GM18951 (cell line): ENCODE measurements around the gene TXNDC5.
A peak's percentile ranks its signal among the peaks of the same experiment; 100 is the strongest.

Source experiments
- POLR2A ChIP-seq: IDR thresholded peaks from 4 replicates; pipeline ENCODE4 v1.6.1; 2011; ENCODE audit warnings: mild to moderate bottlenecking; ENCODE audit not compliant: insufficient read length, insufficient read depth; ENCODE audit errors: extremely low read depth
- in situ Hi-C: fragments of 300-500 bp; cut with MboI; formaldehyde crosslinking; loops from one replicate; pipeline ENCODE4 v1.12.0; 2022; ENCODE audit warnings: low sequenced_read_pairs, mixed read lengths, inconsistent platforms; ENCODE audit not compliant: unreplicated experiment

TXNDC5 gene

DNA sequence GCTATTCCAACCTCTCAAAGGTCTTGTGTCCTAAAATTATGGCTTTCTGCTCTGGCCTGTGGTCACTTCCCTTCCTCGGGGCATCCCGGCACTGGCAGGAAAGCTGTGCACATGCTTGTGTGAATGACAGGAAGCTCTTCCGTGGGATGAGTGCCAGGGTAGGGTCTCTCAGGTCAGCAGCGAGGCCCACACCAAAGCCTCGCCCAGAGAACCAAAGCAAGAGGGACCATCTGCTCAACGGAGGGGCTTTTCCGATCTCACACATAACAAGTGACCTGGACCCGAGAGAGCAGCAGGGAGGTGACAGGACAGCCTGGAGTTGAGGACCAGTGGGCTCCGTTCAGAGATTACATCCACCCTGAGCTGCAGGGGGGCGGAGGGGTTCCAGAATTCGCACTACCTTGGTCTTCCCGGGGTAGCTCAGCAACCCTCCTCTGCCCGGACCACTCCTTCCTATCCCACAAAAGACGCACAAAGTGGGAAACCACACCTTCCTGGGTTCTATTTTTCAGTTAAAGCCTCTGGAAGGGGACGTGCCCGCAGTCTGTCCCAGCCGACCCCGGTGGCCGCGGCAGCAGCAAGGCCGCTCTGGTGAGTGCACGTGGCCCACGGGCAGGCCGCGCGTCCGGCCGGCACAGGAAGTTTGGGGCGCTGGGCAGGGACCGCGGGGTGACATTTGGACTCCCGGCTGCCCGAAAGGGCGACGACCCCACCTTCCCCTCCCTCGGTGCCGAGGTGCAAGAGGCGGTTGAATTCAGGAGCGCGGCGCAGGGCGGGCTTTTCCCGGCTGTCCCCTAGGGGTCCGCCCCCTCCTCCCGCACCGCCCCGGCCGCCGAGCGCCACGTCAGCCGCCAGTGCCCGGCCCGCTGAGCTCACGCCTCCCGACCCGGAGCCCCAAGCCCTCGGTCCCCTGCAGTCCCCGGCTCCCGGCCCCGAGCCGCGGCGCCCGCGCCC is 988 bp downstream of the TXNDC5 start:
- TF ChIP-seq POLR2A = no peak
- in situ Hi-C loops = no loop called here

DNA sequence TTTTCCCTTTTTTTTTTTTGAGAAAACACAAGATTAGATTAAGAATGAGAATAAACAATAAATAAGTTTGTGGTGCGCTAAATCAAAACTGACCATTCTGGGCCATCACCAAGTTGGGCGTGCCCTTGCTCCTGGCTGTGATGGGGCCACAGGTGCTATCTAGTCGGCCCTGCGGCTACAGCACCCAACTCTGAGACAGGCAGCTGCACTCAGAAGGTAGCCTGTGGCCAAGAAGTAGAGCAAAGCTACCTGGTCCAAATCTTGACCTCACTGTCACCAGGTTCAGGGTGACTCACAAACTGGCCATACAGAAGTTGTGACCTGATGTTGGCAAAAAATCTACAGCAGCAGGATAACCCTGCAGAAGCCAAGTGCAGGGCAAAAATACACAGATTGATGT is 3.4 kb downstream of the TXNDC5 start:
- in situ Hi-C loops = no loop called here
- TF ChIP-seq POLR2A = peak; percentile 9

DNA sequence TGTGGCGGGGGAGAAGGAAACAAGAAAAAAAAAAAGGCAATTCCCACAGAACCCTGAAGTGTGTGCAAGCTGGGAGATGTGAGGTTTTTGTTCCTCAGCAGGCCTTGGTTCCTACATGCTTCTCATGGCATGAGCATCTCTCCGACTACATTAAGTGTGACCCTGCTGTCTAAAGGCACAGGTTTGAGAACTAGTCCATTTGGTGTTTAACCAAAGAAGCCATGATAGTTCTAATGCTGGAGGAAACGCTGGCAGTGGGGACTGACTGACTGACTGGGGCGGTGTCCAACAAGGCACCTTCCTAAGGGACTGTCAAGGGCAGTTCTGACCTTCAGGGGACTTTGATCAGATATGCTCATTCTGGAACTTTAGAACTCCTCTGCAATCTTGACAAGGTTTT is 3.8 kb downstream of the TXNDC5 start:
- no peak for TF ChIP-seq POLR2A
- in situ Hi-C loops = no loop called here

DNA sequence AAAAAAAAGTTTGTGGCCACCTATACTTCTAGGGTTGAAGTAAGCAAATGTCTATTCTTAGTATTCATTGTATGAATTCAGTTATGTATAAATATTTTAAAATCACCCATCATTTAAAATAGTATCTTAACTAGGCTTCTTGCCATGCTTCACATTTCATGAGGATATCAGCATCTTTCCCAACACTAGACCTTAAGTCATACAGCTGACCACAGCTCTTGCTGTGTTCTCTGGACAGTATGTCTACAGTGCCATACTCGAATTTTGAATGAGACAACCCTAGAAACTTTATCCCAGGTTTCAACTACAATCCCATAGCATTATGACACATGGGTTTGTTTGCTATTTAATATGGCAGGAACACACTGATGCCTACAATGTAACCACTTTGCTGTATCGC is 5.2 kb downstream of the TXNDC5 start:
- in situ Hi-C loops = no loop called here
- TF ChIP-seq POLR2A = no peak

DNA sequence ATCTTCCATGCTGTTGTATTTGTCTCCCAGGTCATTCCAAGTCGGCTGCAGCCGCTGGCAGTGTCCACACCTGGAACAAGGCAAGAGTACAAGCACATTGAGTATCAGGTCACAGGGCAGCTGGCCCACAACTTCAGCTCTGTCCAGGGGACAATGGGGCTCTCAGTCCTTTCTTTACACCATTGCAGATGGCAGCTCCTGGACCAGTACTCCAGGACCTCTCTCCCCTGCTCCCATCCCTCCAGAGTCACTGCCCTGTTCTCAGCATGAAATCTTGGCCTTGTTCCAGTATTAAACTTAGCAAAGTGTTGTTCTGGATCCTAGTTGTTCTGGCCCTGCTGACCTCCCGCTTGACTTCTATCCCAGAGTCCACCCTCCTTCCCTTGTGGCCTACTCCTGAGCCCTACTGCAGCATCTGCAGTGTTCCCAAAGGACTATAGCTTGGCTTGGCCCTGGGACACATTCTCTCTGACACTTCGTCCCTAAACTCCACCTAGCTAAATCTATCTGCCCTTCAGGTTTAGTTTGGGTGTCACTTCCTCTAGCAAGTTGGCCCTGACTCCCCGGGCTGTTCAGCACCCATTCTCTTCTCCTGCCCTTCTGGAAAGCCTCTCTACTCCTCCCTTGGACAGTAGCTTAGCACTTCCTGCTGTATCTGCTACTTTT is 5.8 kb downstream of the TXNDC5 start:
- no peak for TF ChIP-seq POLR2A
- in situ Hi-C loops = no loop called here

DNA sequence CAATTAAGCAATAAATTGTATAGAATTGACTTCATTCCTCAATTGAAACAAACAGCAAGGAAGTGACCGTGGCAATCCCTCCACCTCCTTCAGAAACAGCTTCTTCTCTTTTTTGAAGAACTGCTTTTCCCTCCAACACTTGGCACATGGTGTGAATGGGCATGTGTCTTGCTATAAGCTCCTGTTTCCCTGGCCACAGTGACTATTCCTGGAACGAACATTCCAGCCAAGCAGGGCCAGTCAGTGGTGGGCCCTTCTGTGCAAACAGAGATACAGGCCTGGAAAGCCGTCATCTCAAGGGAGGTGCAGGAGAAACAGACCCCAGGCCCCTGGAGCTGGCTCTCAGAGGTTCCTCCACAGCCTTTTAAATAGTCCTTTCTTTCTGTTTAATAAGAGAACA is 6.9 kb downstream of the TXNDC5 start:
- in situ Hi-C loops = no loop called here
- no peak for TF ChIP-seq POLR2A

DNA sequence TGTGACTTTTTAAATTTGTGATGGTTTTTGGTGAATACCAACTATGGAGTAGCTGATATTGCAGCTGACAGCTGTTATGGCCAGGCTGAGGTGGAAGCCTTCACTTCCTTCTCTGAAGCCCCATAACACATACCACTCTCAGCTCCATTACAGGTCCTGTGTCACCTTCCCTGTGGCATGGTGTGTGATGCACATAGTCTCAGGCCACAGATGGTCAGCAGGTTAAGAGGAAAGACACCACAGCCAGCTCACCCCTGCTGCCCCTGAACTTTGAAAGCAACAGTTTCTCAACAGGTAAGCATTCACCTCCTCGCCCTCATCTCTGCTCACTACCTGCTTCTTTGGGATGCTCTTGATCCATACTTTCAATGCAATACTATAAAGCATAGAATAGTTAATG is 7.7 kb downstream of the TXNDC5 start:
- TF ChIP-seq POLR2A = peak; percentile 3
- in situ Hi-C loops = no loop called here

DNA sequence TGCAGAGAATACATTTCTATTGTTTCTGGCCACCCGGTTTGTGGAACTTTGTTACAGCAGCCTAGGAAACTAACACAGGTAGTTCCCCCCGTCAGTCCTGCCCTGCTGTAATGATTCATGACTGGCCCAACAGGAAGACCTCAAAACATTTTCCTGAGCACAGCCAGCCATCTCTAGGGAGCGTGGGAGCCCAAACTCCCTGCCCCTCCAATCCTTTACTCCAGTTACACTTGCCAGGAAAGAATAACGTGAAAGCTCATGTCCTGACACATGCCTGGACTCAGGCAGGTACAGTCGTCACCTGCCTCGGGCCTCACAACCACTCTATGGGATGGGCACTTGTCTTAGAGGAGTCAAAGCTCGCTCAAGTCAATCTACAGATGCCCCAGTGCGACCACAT is 8.4 kb downstream of the TXNDC5 start:
- TF ChIP-seq POLR2A = peak; percentile 27
- in situ Hi-C loops = no loop called here

DNA sequence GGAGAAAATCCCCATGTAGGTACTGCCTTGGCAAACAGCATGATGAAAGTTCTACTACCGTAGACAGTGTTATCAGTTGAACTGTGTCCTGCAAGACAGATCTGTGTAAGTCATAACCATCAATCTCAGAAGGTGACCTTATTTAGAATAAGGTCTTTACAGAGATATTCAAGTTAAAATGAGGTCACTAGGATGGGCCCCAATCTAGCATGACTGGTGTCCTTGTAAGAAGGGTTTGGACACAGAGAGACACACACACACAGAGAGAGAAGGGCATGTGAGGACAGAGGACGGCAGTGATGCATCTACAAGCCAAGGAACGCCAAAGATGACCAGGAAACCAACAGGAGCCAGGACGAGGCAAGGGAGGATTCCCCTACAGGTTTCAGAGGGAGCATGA is 8.8 kb downstream of the TXNDC5 start:
- TF ChIP-seq POLR2A = no peak
- in situ Hi-C loops = no loop called here

DNA sequence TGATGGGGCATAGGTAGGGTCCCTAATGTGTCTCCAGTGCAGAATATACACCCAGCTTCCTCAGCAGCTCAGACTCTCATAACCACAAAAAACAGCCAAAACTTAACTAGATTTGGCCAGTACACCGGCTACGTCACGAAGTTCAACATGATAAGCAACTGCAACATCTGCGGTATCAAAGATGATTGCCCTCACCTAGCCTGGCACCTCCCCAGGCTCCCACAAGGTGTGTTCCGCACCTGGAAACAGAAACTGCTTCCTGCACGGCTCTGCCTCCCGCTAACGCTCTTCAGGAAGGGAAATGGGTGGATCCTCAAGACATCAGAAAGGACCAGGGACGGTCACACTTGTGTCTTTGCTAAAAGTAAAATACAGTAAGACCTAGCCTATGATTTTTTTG is 9.5 kb downstream of the TXNDC5 start:
- in situ Hi-C loops = no loop called here
- TF ChIP-seq POLR2A = no peak

DNA sequence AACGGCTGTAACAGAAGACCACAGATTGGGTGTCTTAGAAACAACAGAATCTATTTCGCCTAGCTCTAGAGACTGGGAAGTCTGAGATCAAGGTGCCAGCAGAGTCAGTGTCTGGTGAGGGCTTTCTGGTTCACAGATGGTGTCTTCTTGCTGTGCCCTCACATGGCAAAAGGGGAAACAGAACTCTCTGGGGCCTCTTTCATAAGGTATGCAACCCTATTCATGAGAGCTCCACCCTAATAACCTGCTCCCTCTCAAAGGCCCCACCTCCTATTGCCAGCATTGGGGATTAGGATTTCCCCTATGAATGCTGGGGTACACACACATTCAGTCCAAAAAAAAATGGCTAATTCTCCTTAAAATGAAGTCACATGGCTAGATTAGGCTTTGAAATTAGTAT is 10.0 kb downstream of the TXNDC5 start:
- TF ChIP-seq POLR2A = peak; percentile 23
- in situ Hi-C loops = no loop called here

DNA sequence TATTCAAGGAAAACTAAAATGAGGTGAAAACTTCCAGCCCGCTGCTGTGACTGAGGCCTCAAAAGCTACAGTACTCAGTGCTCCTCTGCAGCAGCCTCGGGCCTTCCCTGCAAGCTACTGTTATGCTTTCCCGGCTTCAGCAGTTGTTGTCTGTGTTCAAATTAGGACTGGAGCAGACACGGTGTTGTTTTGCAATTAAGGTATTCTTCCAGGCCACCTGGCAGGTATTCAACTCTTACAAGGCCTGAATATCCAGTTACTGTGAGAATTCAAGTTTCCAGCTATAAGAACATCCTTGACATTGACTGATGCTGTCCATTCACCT is 10.7 kb downstream of the TXNDC5 start:
- TF ChIP-seq POLR2A = no peak
- in situ Hi-C loops = loop anchor here (10.0 kb wide), 1 partner anchor 95 kb away; no protein-coding TSS in a partner anchor

DNA sequence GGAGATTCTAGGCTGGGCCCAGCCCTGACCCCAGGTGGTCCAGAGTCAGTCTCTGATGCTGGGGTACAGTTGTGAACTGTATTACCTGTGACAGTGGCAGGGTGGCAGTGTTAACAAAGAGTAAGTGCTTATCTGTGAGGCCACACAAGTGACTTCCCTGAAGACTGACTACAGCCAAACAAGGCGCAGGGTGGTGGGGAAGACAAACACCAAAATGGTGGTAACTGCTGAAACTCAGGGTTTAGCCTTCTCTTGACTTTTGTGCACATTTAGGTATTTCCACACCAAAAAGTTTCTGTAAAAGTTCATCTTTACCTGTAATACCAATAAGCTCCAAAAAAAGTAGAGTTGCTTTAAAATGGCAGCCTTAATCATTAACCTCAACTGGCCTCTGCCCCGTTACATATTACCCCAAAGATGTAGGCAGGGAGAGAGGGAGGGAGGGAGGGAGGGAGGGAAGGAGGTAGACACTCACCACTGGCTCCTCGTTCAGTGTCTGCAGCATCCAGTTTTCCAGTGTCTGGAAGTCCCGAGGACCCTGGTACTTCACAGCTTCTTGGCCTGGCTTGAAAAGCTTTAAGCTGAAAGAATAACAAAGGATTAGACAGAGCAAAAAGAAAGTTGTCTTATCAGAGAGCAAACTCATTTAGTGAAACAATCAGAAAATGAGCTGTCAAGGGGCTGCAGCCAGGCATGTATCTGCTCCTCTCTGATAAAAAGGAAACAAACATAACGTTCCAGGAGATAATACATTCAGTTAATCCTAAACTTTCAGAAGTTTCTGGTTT is 11.3 kb downstream of the TXNDC5 start:
- in situ Hi-C loops = loop anchor here (10.0 kb wide), 1 partner anchor 96 kb away; no protein-coding TSS in a partner anchor
- TF ChIP-seq POLR2A = no peak

DNA sequence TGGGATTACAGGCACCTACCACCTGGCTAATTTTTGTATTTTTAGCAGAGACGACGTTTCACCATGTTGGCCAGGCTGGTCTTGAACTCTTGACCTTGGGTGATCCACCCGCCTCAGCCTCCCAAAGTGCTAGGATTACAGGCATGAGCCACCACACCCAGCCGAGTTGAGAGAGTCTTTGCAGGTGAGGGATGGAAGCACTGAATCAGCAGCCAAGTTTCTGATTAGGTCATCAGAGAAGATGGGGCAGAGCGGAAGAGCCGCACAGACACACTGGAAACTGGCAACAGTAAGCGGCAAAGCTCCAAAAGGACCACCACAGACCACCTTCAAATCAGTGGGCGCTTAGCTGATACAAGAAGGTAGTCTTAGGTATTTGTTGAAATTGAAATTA is 12.4 kb downstream of the TXNDC5 start:
- in situ Hi-C loops = loop anchor here (10.0 kb wide), 1 partner anchor 97 kb away; no protein-coding TSS in a partner anchor
